T-helper 1 cell treated with Interleukin-12 subunit alpha and Interleukin-12 subunit beta and Interleukin-4 antibody, amounts not matched to agents 30 μg/mL and 1 μg/mL, for 36 hours (primary cell): ENCODE results near the gene TMEM235.
"Not testable (repeated sequence)": the region's sequence is repeated elsewhere in the genome, so short reads cannot be mapped to it uniquely, and the experiment has no call there.

Experiments used
- H3K27ac Mint-ChIP-seq: one replicate; pipeline ENCODE4 v1.8.0; 2021; ENCODE audit warnings: mild to moderate bottlenecking, mixed read lengths
- H3K27me3 Mint-ChIP-seq: one replicate; pipeline ENCODE4 v1.8.0; 2021; ENCODE audit warnings: low read depth, mixed read lengths
- H3K36me3 Mint-ChIP-seq: one replicate; pipeline ENCODE4 v1.8.0; 2021; ENCODE audit warnings: low read depth, mixed read lengths
- H3K4me1 Mint-ChIP-seq: one replicate; pipeline ENCODE4 v1.8.0; 2021; ENCODE audit warnings: low read depth, mixed read lengths
- H3K4me3 Mint-ChIP-seq: one replicate; pipeline ENCODE4 v1.8.0; 2021; ENCODE audit warnings: mild to moderate bottlenecking, moderate library complexity, mixed read lengths
- H3K9me3 Mint-ChIP-seq: one replicate; pipeline ENCODE4 v1.8.0; 2021; ENCODE audit warnings: mixed read lengths

Gene TMEM235

DNA sequence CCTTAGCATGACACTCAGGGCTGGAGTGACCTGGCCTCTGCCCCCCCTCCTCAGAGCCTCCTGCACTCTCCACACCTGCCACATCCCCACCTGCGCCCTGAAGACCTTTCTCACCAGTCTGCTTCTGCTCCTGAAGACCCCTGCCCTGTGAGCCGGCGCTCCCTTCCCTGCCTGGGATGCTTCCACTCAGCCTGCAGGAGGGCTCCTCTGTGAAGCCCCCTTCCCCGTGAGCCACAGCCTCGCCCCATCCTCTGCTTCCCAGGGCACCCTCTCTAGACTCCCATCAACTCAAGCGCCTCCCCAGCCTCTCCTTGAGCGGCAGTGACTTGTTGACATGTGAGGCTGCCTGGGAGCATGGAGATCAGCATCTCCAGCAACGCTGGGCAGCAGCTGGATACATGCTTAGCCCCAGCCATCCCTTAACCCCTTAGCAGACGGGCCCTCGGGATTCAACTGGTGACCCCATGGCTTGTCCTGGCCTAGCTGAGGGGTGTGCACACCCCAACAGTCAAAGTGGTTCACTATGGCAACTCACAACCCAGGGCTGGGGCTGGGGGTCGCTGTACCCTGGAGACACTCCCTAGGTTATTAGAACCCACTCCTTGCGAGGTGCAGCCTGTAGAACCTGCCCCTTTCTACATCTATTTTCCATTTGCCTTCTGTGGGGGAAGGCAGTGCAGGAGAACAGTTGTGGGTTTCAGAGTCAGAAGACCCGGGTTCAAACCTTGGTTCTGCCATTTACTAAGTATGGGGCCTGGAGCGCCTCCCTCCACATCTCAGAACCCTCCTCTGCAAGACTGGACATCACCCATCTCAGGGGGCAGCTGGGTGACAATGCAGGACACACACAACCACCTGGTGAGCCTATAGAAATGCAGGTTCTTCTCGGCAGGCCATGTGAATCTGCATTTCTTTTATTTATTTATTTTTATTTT is 21.5 kb downstream of the TMEM235 start:
- no peaks in the 10 kb centered on the region for H3K9me3 Mint-ChIP-seq
- H3K4me1 Mint-ChIP-seq: peaks cover 53% of the 10 kb centered on the region
- H3K27me3 Mint-ChIP-seq: no peaks in the 10 kb centered on the region
- H3K4me3 Mint-ChIP-seq: peak overlapping the region; percentile 82
- H3K27ac Mint-ChIP-seq: peak overlapping the region; percentile 87
- H3K36me3 Mint-ChIP-seq: peaks cover 2% of the 10 kb centered on the region

DNA sequence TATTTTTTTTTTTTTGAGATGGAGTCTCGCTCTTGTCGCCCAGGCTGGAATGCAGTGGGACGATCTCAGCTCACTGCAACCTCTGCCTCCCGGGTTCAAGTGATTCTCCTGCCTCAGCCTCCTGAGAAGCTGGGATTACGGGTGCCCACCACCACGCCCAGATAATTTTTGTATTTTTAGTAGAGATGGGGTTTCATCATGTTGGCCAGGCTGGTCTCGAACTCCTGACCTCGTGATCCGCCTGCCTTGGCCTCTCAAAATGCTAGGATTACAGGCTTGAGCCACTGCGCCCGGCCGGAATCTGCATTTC is 22.2 kb downstream of the TMEM235 start:
- not testable (repeated sequence) for H3K36me3 Mint-ChIP-seq, H3K9me3 Mint-ChIP-seq, H3K27me3 Mint-ChIP-seq
- H3K4me3 Mint-ChIP-seq: peak overlapping the region; percentile 82
- peaks cover 56% of the 10 kb centered on the region for H3K4me1 Mint-ChIP-seq
- H3K27ac Mint-ChIP-seq: peak overlapping the region; percentile 82

GRCh38 chr17:78253946-78254672 is 22.7 kb downstream of the TMEM235 start:
- H3K4me3 Mint-ChIP-seq: peak overlapping the region; percentile 82
- H3K36me3 Mint-ChIP-seq: peaks cover 2% of the 10 kb centered on the region
- no peaks in the 10 kb centered on the region for H3K9me3 Mint-ChIP-seq
- H3K27me3 Mint-ChIP-seq: no peaks in the 10 kb centered on the region
- peaks cover 56% of the 10 kb centered on the region for H3K4me1 Mint-ChIP-seq
- H3K27ac Mint-ChIP-seq: peak overlapping the region; percentile 95

DNA sequence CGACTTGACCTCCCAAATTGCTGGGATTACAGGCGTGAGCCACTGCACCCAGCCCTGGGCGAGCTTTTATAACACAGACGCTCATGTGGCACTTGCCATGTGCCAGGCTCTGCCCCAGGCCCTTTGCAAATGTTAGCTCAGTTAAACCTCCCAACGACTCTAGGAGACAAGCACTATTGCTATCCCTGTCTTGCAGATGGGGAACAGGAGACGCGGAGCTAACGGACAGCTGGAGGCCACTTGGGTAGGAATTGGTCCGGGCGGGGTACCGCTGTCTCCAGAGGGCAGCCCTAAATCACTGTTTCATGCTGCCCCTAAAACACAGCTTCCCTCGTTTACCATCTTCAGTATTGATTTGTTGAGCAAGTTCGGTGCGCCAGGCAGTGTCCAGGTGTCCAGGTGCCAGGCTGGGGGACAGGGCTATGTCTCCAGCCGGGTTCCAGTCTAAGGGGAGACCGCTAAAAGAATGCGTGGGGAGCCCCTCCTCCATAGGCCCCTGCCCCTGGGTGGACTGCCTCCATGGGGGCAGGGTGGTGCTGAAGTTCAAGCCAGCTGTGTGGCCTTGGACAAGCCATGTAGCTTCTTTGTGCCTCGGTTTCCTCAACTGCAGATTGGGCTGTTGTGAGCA is 23.7 kb downstream of the TMEM235 start:
- H3K9me3 Mint-ChIP-seq: no peaks in the 10 kb centered on the region
- peak overlapping the region; percentile 42 for H3K4me3 Mint-ChIP-seq
- peaks cover 66% of the 10 kb centered on the region for H3K4me1 Mint-ChIP-seq
- H3K36me3 Mint-ChIP-seq: peaks cover 2% of the 10 kb centered on the region
- H3K27ac Mint-ChIP-seq: peak overlapping the region; percentile 47
- no peaks in the 10 kb centered on the region for H3K27me3 Mint-ChIP-seq

DNA sequence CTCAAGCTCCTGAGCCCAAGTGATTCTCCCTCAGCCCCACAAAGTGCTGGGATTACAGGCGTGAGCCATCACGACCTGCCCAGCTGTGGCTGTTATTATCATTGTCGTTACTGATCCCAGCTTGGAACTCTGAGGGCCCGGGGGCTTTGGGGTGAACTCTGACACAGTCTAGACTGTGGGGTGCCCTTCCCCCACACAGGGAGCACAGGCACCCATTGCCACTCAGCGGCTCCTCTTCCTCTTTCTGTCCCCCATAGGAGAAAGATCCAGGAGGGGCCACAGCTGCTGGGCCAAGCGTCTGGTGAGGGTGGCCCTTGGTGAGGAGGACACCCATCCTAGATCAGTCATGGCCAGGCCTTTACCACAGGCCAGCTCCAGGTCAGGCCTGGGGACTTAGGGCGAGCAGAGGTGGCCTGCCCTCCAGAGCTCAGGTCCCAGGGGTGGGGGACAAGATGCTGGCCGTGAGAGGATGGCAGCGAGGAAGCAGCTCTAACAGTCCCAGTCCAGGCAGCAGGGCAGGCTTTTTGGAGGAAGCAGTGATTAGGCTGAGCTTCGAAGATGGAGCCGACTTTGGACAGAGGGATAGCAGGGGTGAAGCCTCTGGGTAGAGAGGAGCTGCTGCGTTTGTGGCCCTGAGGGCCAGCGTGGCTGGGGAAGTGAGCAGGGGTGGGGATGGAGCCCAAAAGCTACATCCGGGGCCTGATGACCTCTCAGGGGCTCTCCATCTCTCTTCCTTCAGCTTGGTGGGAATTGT is 24.7 kb downstream of the TMEM235 start:
- Mint-ChIP-seq H3K27me3 (no peaks in the 10 kb centered on the region), H3K36me3 (peaks cover 2% of the 10 kb centered on the region), H3K4me3 (peak overlapping the region; percentile 17), H3K27ac (peak overlapping the region; percentile 70), H3K4me1 (peaks cover 65% of the 10 kb centered on the region), H3K9me3 (no peaks in the 10 kb centered on the region)

DNA sequence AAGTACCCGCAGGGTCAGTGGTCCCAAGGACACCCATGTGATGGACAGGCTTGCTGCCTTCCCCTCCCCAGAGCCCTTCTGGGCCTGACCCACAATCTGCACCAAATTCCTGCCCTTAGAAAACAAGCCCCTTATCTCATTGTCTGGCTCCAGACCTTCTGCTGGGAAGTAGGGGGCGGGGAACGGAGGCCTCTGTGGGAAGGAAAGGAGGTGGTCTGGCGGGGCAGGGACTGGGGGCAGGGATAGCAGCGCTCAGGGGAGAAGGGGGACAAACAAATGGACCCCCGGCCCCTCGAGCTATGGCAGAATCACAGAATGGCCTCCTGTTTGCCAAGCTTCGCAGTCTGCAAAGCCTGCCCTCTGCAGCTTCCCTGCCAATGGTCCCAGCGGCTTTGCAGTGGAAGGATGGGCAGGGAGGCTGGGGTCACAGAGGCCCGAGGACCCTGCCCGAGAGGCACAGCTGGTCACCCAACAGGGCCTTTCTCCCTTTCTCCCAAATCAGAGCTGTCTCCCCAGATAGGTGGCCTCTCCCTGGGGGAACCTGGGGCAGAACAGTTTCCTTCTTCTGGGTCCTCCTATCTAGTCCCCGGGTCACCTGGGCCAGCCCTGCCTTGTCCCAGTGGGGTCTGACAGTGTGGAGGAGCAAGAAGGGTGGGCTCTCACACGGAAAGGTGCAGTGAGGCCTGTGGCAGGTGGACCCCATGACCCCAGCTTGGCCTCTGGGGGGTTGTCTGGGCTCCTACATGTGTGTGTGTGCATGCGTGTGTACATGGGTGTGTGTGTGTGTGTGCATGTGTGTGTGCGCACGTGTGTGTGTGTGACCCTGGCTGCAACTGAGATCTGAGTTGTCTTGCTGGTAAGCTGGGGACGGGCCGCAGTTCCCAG is 25.5 kb downstream of the TMEM235 start:
- H3K27me3 Mint-ChIP-seq: no peaks in the 10 kb centered on the region
- H3K9me3 Mint-ChIP-seq: no peaks in the 10 kb centered on the region
- peak overlapping the region; percentile 92 for H3K27ac Mint-ChIP-seq
- peaks cover 64% of the 10 kb centered on the region for H3K4me1 Mint-ChIP-seq
- H3K4me3 Mint-ChIP-seq: no peak overlapping the region
- peaks cover 6% of the 10 kb centered on the region for H3K36me3 Mint-ChIP-seq

- Mint-ChIP-seq H3K36me3 (peaks cover 7% of the 10 kb centered on the region), H3K27ac (peak overlapping the region; percentile 92), H3K9me3 (no peaks in the 10 kb centered on the region), H3K4me3 (peak overlapping the region; percentile 77), H3K27me3 (no peaks in the 10 kb centered on the region), H3K4me1 (peaks cover 60% of the 10 kb centered on the region)
These were observed 26.4 kb downstream of the TMEM235 start for GRCh38 chr17:78257810-78258322.

DNA sequence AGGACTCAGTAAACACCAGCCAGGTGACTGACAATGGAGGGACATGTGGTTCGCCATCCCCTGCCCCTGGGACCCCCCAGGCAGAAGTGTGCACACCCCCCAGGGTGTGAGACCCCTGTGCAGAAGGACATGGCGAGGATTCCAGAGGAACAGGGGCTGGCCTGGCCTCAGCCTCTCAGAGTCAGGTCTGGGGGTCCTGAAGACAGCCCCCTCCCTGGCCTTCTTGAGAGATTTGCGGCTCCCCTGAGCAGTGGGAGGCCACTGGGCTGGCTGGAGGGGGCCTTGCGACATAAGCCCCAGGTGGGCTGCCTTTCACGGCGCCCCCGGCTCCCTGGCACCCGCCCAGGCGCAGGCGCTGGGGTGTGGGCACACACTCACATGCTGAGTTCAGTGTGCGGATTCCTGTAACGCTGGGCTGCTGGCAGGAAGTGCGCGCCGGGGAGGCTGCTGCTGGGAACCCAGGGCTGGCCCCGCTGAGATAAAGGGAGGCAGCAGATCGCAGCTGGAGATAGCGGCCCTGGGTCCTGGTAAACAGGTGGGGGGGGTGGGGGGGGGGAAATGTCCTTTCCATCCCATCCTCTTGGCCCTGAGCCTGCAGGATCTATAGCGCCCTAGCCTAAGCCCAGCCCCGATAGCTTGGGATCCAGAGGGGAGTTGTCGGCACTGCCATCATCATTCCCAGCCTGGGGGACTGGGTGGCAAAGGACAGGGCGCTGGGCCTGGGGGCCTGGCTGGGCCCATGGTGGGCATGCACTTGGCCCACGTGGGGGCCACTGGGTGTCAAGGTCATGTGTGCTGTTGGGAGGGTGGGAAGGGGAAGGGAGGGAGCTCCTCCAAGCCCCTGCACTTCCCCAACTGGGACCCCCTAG is 27.1 kb downstream of the TMEM235 start:
- Mint-ChIP-seq H3K36me3 (peaks cover 7% of the 10 kb centered on the region), H3K4me1 (peaks cover 60% of the 10 kb centered on the region), H3K4me3 (peak overlapping the region; percentile 77), H3K27me3 (no peaks in the 10 kb centered on the region), H3K9me3 (no peaks in the 10 kb centered on the region), H3K27ac (peak overlapping the region; percentile 92)

DNA sequence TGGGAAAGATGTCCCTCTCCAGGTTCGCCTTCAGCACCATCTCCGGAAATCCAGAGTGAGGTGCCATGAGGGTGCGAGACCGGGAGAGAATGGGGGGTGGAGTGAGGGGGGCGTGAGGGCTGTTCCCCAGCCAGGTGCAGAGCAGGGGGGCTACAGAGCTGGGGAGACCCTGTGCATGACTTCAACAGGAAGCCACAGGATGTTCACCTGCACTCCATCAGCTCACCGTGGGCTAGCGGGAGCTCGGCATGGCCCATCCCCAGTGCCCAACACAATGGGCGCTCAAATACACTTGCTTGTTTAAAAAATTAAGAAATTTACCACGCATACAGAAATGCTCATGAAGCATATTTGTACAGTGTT is 27.7 kb downstream of the TMEM235 start:
- Mint-ChIP-seq H3K27ac (peak overlapping the region; percentile 64), H3K4me1 (peaks cover 62% of the 10 kb centered on the region), H3K9me3 (no peaks in the 10 kb centered on the region), H3K27me3 (no peaks in the 10 kb centered on the region), H3K36me3 (peaks cover 7% of the 10 kb centered on the region), H3K4me3 (peak overlapping the region; percentile 21)

DNA sequence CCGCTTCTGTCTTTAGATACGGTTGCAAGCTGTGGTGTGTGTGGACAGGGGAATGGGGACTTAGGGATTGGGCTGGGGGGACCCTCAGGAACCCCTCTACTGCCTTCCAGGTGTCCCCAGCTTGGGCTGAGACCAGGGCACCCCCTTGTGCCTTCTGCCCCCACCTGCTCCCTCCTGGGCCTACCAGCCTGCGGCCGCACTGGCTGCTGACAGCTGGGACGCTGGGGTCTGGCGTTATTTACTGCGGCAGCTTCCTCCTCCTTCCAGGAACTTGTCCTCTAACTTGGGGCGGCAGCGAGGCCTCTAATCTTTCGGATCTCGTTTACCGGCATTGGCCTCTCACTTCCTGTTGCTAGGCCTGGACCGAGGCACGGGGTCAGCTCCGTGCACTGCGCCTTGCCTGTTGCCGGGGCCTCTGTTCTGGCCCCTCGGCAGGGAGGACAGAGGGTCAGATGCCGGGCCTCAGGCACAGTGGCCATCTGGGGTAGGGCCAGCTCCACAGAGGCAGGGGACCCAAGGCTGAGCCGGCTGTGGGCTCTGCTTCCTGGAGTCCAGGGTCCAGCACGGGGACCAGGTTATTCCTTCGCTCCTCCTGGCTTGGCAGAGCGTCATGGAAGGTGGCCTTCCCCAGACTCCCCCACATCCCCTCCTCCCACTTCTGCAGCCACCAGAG is 31.8 kb downstream of the TMEM235 start:
- Mint-ChIP-seq H3K27me3 (no peaks in the 10 kb centered on the region), H3K4me1 (peaks cover 38% of the 10 kb centered on the region), H3K36me3 (peaks cover 5% of the 10 kb centered on the region), H3K27ac (peak overlapping the region; percentile 81), H3K4me3 (peak overlapping the region; percentile 31), H3K9me3 (no peaks in the 10 kb centered on the region)

- Mint-ChIP-seq H3K9me3 (no peaks in the 10 kb centered on the region), H3K36me3 (peaks cover 5% of the 10 kb centered on the region), H3K4me3 (no peak overlapping the region), H3K27ac (peak overlapping the region; percentile 81), H3K4me1 (peaks cover 38% of the 10 kb centered on the region), H3K27me3 (no peaks in the 10 kb centered on the region)
These were observed 32.4 kb downstream of the TMEM235 start for GRCh38 chr17:78263736-78264340.

DNA sequence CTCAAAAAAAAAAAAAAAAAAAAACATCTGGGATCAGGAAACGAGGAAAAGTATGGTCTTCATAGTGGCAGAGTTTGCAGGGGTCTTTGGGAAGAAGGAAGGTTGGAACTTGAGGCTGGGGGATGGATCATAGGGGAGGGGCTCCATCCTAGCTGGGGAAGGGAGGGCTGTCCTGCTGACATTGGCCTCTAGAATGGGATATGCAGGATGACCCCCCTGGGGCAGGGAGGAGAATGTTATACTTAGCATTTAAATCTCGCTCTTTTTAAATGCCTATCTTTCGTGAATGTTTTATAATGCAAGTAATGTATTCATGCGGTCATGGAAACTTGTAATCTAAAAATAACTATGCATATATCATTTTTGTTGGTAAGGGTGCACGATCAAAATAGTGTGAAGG is 33.2 kb downstream of the TMEM235 start:
- Mint-ChIP-seq H3K36me3 (peaks cover 5% of the 10 kb centered on the region), H3K27ac (peak overlapping the region; percentile 81), H3K9me3 (no peaks in the 10 kb centered on the region), H3K4me3 (no peak overlapping the region), H3K27me3 (no peaks in the 10 kb centered on the region), H3K4me1 (peaks cover 32% of the 10 kb centered on the region)
